HG03575 (cell line): ENCODE results near the gene ZC3H4.
"Not testable (repeated sequence)": the region's sequence is repeated elsewhere in the genome, so short reads cannot be mapped to it uniquely, and the experiment has no call there.

Source experiments
- ATAC-seq: cut with Tn5 transposase; IDR thresholded peaks from one replicate; pipeline ENCODE4 v1.9.1; 2021; ENCODE audit not compliant: unreplicated experiment, insufficient number of reproducible peaks, low FRiP score; ENCODE audit errors: extremely low read depth

Gene ZC3H4

DNA sequence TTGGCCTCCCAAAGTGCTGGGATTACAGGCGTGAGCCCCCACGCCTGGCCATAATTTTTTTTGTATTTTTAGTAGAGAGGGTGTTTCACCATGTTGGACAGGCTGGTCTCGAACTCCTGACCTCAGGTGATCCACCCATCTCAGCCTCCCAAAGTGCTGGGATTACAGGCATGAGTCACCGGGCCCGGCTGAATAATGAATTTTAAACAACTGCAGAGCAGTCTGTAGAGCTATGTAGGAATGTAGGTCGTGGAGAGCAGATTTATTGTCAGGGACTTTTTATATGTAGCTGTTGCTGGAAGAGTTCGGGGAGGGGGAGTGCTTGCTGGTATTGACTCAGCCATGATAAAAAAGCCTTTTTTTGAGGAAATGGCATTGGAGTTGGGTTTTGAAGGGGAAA, 27.7 kb upstream of the ZC3H4 start:
- ATAC-seq = not testable (repeated sequence)

GRCh38 chr19:47135156-47135555, 21.6 kb upstream of the ZC3H4 start:
- no peak for ATAC-seq

GRCh38 chr19:47134545-47134944, 21.0 kb upstream of the ZC3H4 start:
- ATAC-seq = no peak

DNA sequence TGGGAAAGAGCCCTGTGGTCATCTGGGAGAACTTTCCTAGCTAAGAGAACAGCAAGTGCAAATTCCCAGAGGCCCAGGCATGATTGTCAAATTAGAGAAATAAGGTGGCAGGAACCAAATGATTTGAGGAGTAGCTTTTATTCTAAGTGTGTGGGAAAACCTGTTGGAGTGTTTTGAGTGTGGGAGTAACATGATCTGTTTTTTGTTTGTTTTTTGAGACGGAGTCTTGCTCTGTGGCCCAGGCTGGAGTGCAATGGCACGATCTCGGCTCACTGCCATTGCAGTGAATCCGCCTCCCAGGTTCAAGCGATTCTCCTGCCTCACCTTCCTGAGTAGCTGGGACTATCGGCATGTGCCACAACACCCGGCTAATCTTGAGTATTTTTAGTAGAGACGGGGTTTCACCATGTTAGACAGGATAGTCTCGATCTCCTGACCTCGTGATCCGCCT, 19.5 kb upstream of the ZC3H4 start:
- ATAC-seq = no peak

GRCh38 chr19:47132194-47132852, 18.7 kb upstream of the ZC3H4 start:
- ATAC-seq = no peak

- ATAC-seq = no peak
These were observed 17.1 kb upstream of the ZC3H4 start, which contains the start of gene SAE1 for GRCh38 chr19:47130589-47131227. SAE1 (plus strand) TSS chr19:47130835; CDS start chr19:47130931, 96 bp downstream.

DNA sequence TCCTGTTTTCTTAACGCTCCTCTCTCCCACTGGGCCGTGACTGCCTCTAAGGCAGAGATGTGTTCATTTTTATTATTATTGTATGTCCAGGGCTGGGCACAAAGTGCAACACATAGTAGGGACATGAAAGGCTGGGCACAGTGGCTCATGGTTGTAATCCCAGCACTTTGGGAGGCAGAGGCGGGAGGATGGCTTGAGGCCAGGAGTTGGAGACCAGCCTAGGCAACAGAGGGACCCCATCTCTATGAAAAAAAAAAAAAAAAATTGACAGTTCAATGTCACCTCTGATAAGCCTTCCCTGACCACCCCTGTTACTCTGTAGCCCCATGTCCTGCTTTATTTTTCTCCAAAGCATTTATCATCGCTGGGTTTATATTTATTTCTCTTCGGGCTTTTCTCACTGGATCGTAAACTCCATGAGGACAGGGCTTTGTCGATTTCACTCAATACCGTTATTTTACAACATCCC, 16.6 kb upstream of the ZC3H4 start:
- no peak for ATAC-seq

GRCh38 chr19:47129579-47129978, 16.0 kb upstream of the ZC3H4 start:
- no peak for ATAC-seq

DNA sequence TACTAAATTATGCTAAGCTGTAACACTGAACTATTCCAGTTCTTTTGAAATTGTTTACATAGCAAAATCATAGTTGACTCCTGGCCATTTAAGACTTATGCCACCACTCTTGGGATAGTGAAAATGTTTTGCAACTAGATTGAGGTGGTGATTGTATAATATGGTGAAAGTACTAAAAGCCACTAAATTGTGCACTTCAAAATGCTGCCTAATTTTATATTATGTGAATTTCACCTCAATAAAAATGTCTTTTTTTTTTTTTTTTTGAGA, 12.0 kb upstream of the ZC3H4 start:
- no peak for ATAC-seq

DNA sequence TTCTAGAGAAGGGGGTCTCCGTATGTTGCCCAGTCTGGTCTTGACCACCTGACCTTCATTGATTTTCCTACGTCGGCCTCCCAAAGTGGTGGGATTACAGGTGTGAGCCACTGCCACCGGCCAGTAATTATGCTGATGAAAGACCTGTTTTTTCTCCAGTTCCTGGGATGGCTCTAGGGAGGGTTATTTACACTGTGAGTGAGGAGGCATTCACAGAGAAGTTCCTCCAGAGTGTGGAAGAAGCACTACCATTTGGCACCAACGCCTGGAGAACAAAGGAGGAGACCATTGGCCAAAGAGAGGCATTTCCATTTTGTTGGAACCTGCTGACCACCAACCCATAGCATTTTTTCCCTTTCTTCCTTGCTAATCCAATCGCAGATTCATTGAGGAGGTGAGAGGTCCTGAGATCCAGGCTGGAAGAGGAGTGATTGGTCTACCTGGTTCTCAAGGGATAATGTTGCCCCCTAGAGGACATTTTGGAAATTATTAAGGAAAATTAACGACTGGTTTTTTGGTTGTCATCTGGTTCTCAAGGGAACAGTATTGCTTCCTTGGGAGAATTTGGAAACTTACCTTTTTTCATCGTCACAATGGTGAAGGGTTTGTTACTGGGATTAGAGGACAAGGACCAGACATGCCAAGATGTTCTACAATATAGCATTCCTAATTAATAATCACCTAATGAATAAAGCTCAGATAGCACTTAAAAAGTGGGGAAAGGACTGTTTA, 11.5 kb upstream of the ZC3H4 start:
- no peak for ATAC-seq

- ATAC-seq = no peak
These were observed 9.8 kb upstream of the ZC3H4 start for GRCh38 chr19:47123406-47123805.

- no peak for ATAC-seq
These were observed 9.1 kb upstream of the ZC3H4 start for GRCh38 chr19:47122359-47123335.

- no peak for ATAC-seq
These were observed 7.0 kb upstream of the ZC3H4 start for GRCh38 chr19:47120470-47121067.

- no peak for ATAC-seq
These were observed 475 bp upstream of the ZC3H4 start for GRCh38 chr19:47113850-47114651.

DNA sequence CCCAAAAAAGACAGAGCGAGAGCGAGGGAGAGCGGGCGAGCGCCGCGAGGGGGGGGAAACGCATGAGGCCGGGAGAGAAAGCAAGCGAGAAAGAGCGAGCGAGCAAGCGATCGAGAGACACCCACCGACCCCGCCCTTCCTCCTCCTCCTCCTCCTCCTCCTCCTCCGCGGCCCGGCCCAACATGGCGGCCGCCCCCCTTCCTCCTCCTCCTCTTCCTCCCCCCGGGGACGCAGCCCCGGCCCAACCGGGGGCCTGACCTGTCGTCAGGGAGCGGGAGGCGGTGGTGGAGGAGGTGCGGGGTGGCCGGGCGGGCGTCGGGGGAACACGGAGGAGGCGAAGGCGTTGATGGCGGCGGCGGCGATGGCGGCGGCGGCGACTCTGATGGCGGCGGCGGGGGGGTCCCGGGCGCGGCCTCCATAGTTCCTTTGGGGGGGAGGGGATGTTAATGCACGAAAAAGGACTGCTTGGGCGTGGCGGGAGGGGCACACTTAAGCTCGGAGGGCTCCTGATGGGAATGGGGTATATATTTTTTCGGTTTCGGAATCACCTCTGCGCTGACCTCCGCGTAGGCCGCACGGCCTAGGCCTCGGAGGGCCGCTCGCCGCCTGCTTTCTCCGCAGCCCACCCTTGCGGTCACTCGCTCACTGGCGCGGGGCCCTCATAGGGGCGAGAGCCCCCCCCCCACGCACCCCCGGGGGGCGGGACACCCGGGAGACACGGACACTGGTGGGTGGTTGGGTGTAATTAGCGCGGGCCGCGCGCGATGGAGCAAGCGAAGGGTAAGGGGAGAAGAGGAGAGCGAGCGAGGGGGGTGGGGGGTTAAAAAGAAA, 1.2 kb downstream of the ZC3H4 start:
- ATAC-seq = no peak

- ATAC-seq = no peak
These were observed 1.9 kb downstream of the ZC3H4 start for GRCh38 chr19:47111682-47112165.

- ATAC-seq = no peak
These were observed 2.5 kb downstream of the ZC3H4 start for GRCh38 chr19:47111006-47111621.
